ENCODE results near the gene PTPRT. TPM values are rescaled to one million over a fixed set of nuclear protein-coding genes. Genes with fewer than 3 reads are reported as not detected.

The PTPRT gene
- total RNA-seq, 4 donors from 2014 or later: 0.57 to 2.0 (median 0.83) TPM

DNA sequence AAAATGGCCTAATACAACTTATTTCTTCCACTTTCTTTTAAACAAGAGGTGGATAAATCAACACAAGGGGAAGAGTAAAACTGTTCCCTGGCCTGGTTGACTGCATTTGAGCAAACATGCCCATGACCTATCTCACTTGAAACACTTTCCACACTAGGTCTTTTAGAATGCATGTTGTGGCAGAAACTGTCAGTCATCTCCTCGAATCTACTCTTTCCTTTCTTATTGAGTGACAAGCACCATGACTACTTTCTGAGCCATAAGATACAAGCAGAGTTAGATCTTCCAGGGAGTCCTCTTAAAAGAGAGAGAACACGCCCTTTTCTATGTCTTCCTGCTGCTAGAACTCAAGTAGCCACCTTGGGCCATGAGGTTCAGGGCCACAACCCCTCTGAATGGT lies 66.5 kb downstream of the PTPRT start:
- TF ChIP-seq, protein P1, sequence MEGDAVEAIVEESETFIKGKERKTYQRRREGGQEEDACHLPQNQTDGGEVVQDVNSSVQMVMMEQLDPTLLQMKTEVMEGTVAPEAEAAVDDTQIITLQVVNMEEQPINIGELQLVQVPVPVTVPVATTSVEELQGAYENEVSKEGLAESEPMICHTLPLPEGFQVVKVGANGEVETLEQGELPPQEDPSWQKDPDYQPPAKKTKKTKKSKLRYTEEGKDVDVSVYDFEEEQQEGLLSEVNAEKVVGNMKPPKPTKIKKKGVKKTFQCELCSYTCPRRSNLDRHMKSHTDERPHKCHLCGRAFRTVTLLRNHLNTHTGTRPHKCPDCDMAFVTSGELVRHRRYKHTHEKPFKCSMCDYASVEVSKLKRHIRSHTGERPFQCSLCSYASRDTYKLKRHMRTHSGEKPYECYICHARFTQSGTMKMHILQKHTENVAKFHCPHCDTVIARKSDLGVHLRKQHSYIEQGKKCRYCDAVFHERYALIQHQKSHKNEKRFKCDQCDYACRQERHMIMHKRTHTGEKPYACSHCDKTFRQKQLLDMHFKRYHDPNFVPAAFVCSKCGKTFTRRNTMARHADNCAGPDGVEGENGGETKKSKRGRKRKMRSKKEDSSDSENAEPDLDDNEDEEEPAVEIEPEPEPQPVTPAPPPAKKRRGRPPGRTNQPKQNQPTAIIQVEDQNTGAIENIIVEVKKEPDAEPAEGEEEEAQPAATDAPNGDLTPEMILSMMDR (IDR thresholded peaks at IDR 0.05; ENCODE audit: low read depth): no peak

DNA sequence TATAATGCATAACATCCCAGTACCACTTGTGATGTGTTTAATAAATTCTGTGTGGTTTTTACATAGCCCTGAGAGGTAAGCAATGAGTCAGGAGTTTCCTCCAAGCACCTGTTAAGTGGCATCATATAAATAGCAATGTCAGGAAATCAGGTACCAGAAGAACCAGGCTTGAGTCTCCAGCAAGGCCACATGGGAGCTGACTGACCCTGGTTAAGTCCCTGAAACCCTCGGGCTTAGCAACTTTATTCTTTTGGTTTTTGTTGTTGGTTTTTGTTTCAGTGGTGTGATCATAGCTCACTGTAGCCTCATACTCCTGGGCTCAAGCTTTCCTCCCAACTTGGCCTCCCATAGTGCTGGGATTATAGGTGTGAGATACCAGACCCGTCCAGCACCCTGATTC lies 70.0 kb downstream of the PTPRT start:
- TF ChIP-seq, protein P1 (IDR thresholded peaks at IDR 0.05; ENCODE audit: low read depth): no peak

DNA sequence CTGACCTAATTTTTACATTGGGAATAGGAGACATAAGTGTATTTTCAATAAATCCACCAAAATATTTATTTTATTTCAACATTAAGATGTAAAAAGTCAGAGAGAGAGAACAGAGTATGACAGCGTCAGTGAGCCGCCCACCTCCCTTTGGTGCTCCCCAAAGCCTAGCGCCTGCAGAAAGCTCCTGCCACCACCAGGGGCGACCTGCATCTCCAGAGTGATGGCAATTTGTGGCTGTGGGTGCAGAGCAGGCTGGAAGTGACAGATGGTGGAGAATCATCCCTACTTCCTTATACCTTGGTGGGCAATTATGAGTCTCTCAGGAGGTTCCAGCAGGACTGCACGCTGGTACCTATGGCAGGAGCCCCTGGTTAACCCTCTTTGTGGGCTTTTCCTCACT lies 87.3 kb downstream of the PTPRT start:
- TF ChIP-seq, protein P1 (IDR thresholded peaks at IDR 0.05; ENCODE audit: low read depth): no peak

DNA sequence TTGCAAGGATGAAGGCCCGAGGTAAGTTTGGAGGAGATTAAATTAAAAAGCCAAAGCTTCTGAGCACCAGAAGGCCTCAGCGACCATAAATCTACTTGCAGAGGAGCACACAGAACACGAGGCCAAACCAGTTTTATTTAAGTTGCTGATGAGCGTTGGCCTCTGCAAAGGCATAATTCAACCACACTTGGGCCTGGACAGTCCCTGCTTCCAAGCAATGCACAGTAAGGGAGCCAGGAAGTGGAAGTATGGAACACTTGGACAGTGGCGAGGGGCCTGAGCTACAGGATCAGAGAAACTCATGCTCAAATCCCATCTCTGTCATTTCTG lies 92.8 kb downstream of the PTPRT start:
- TF ChIP-seq, protein P1 (IDR thresholded peaks at IDR 0.05; ENCODE audit: low read depth): no peak

DNA sequence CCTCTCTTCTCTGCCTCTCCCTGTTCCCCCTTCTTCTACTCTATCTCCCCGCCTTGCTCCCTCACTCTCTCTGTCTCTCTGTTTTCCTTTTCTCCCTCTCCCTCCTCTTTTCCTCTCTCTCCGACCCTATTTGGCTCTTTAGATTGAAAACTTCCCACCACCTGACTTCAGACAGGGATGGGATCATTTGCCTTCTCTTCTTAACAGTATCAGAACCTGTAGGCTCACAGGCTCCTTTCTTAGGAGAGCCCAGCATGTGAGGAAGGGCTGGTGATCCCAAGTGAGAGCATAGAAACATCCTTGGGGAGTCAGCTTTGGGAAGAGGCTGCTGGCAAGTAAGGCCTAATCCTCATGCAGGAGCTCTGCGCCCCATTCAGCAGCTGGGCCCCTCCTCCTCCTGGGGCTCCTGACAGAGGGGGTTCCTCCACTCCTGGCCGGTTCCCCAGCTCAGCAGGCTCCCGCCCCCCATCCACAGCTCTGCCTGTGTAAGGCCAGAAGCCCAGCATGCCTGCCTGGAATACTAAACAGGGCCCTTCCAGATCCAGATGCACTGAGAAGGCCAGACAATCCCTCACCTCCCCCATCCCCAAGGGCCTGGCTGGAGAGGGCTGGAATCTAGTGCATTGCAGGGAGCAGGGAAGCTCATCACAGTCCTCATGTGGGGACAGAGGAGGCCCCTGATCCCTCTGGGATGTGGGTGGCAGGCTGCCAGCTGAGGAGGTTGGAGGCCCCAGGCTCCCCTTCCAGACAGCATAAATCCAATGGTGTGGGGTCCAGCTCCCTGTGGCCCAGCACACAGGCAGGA lies 93.4 kb downstream of the PTPRT start:
- TF ChIP-seq, protein P1 (IDR thresholded peaks at IDR 0.05; ENCODE audit: low read depth): no peak

DNA sequence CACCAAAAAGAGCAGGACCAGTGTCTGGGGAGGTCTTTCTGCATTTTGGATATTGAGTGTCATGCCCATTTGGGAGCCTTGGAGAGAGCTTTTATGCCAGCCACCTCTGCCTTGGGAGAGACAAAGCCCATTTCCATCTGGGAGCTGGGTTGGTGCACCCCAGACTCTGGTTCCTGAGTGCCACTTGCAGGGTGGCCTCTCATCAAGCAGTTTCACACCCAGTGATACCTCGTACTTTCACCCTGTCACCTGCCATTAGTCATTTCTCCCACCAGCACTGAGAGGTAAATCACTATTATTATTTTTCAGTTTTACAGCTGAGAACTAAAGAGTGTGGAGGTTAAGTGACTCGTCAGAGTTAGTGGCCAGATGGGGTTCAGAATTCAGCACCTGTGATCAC lies 94.7 kb downstream of the PTPRT start:
- TF ChIP-seq, protein P1 (IDR thresholded peaks at IDR 0.05; ENCODE audit: low read depth): no peak

DNA sequence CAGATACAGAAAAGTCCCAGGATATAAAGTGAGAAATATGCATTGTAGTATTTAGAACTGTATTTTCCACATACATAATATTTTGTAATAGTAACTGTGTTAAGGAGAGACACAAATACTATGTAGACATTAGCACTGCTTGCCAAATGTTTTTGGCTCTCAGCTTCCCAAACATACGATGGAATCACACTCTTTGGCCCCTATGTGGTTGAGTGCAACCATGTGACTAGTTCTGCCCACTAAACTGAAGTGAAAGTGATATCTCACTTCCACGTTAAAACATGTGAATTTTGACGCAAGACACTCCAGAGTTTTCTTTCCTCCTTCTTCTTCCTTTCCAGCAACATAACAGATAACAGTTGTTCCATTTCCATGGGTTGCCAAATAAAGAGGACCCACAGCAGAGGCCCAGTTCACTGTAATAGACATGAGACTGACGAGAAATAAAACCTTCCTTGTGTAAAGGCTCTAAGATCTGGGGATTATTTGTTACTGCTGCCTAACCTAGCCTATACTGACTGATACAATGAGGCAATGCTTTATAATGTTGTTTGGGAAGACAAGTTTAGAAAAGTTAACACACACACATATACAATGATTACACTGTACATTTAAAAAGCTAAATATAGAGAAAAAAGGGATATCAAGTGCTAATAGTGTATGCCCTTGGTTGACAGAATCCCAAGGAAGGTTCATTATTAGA lies 97.2 kb downstream of the PTPRT start:
- TF ChIP-seq, protein P1 (IDR thresholded peaks at IDR 0.05; ENCODE audit: low read depth): no peak
